Caco-2 (cell line): ENCODE data around the gene TNS3. TPM values are rescaled to one million over a fixed set of nuclear protein-coding genes. Genes with fewer than 3 reads are reported as not detected.
"Not testable (repeated sequence)": the region's sequence is repeated elsewhere in the genome, so short reads cannot be mapped to it uniquely, and the experiment has no call there.

Experiments used
- BruUV-seq: library from RNA; stranded (reverse); fragments of 400-500 nt; replicated peaks from 2 replicates; lab custom pipeline; 2021; lab: Mats Ljungman, UMichigan
- CTCF ChIA-PET: fragments of 300-600 bp; sonication (Branson Sonifier 250); formaldehyde crosslinking; loops from one replicate; lab custom pipeline; 2022; ENCODE audit warnings: antibody characterized with exemption; lab: Charles Lee
- POLR2A ChIA-PET: fragments of 300-600 bp; sonication (Branson Sonifier 250); formaldehyde crosslinking; loops from one replicate; lab custom pipeline; 2022; ENCODE audit warnings: antibody characterized with exemption; lab: Charles Lee
- DNase-seq, 2 experiments: peaks; one replicate each; pipeline versions ENCODE4 v3.0.0 to v3.0.0-alpha.2; 2020 to 2022
- H3K27me3 ChIP-seq: replicated peaks from 2 replicates; pipeline ENCODE4 v1.6.0; 2011; ENCODE audit warnings: low read length; ENCODE audit not compliant: control insufficient read depth, insufficient read depth
- H3K36me3 ChIP-seq: 2 replicates; pipeline ENCODE4 v1.5.1; 2011; ENCODE audit warnings: low read length; ENCODE audit not compliant: control insufficient read depth, insufficient read depth
- H3K4me1 ChIP-seq: fragments of 250-450 bp; sonication (Bioruptor Pico); 2 replicates; pipeline ENCODE4 v1.5.1; 2020; ENCODE audit warnings: mild to moderate bottlenecking
- H3K4me3 ChIP-seq: 2 replicates; pipeline ENCODE4 v1.5.1; 2011; ENCODE audit warnings: low read depth, mild to moderate bottlenecking, control low read depth, low read length
- H3K9me3 ChIP-seq: fragments of 250-450 bp; sonication (Bioruptor Pico); 2 replicates; pipeline ENCODE4 v1.5.1; 2020; ENCODE audit warnings: mild to moderate bottlenecking, moderate library complexity
- H3K27ac Mint-ChIP-seq: one replicate; pipeline ENCODE4 v1.8.0; 2022; ENCODE audit warnings: mixed read lengths; ENCODE audit not compliant: unreplicated experiment
- H3K27me3 Mint-ChIP-seq: one replicate; pipeline ENCODE4 v1.8.0; 2022; ENCODE audit warnings: mixed read lengths; ENCODE audit not compliant: insufficient read depth, unreplicated experiment
- H3K36me3 Mint-ChIP-seq: one replicate; pipeline ENCODE4 v1.8.0; 2022; ENCODE audit warnings: mild to moderate bottlenecking, mixed read lengths; ENCODE audit not compliant: insufficient read depth, unreplicated experiment
- H3K4me1 Mint-ChIP-seq: one replicate; pipeline ENCODE4 v1.8.0; 2022; ENCODE audit warnings: low read depth, mixed read lengths; ENCODE audit not compliant: unreplicated experiment
- H3K4me3 Mint-ChIP-seq: one replicate; pipeline ENCODE4 v1.8.0; 2022; ENCODE audit warnings: mild to moderate bottlenecking, moderate library complexity, mixed read lengths; ENCODE audit not compliant: unreplicated experiment
- H3K9me3 Mint-ChIP-seq: one replicate; pipeline ENCODE4 v1.8.0; 2022; ENCODE audit warnings: mixed read lengths; ENCODE audit not compliant: unreplicated experiment
- CTCF ChIP-seq, 2 experiments: fragments of 200-600 bp in 1 of 2; IDR thresholded peaks; 1 replicate in 1 of 2; 2 replicates in 1 of 2; pipeline versions ENCODE4 v1.5.1 to v1.8.0; 2011 to 2022; ENCODE audit warnings: antibody characterized with exemption in 1 of 2, control low read depth in 1 of 2, inconsistent platforms in 1 of 2, low read depth in 1 of 2, low read length in 1 of 2, mild to moderate bottlenecking in 1 of 2, moderate library complexity in 1 of 2; ENCODE audit not compliant: insufficient read depth in 1 of 2, severe bottlenecking in 1 of 2, unreplicated experiment in 1 of 2
- intact Hi-C: fragments of 100-400 bp; cut with micrococcal nuclease; formaldehyde crosslinking; loops from one replicate; pipeline ENCODE4 v1.10.0; 2022; ENCODE audit not compliant: unreplicated experiment
- total RNA-seq: library from RNA; stranded (reverse); gene quantifications from 2 replicates; pipeline ENCODE4 v1.2.3, GENCODE V29; 2022

TNS3 gene
- total RNA-seq, 1 experiment from 2014 or later, result 263 TPM

GRCh38 chr7:47604496-47604890 is 22.6 kb upstream of the TNS3 start:
- CTCF ChIA-PET, result interaction anchor here (1.3 kb wide), 1 partner anchor 42 kb away, joined by 3 read pairs; no protein-coding TSS in a partner anchor
- Mint-ChIP-seq H3K27ac (peak overlapping the region; percentile 92), H3K4me3 (peak overlapping the region; percentile 61), H3K36me3 (peaks cover 34% of the 10 kb centered on the region), H3K4me1 (peaks cover 45% of the 10 kb centered on the region), H3K9me3 (peaks cover 9% of the 10 kb centered on the region), H3K27me3 (no peaks in the 10 kb centered on the region)
- peaks cover 10% of the 10 kb centered on the region; the same call in 1 of the 2 replicates for H3K9me3 ChIP-seq
- TF ChIP-seq CTCF (IDR thresholded peaks at IDR 0.05; ENCODE audit: insufficient read depth in 1 of 2, low read depth in 1 of 2, low read length in 1 of 2, severe bottlenecking in 1 of 2, unreplicated experiment in 1 of 2), result no peak
- H3K36me3 ChIP-seq, result no peaks in the 10 kb centered on the region
- H3K4me1 ChIP-seq, result peaks cover 82% of the 10 kb centered on the region
- BruUV-seq, result TSS peak; percentile 90
- H3K27me3 ChIP-seq, result no peaks in the 10 kb centered on the region
- POLR2A ChIA-PET, result interaction anchor here (1.0 kb wide), 2 partner anchors 21 to 23 kb away, joined by 3 to 5 read pairs; no protein-coding TSS in a partner anchor
- intact Hi-C loops, result no loop called here
- DNase-seq, result no peak
- no peak overlapping the region for H3K4me3 ChIP-seq

- TSS peak; percentile 81 for BruUV-seq
- peak overlapping the region; percentile 92 for H3K27ac Mint-ChIP-seq
- peaks cover 45% of the 10 kb centered on the region for H3K4me1 Mint-ChIP-seq
- H3K36me3 ChIP-seq, H3K4me3 ChIP-seq, H3K27me3 Mint-ChIP-seq, intact Hi-C loops, DNase-seq, H3K27me3 ChIP-seq, H3K9me3 ChIP-seq: not testable (repeated sequence)
- ChIA-PET CTCF (interaction anchor here (0.6 to 0.7 kb wide), 2 partner anchors 37 to 69 kb away, joined by 3 to 4 read pairs; no protein-coding TSS in a partner anchor), POLR2A (interaction anchor here (0.6 to 1.0 kb wide), 5 partner anchors 11 to 159 kb away, joined by 3 to 17 read pairs (median 4); no protein-coding TSS in a partner anchor)
- H3K4me3 Mint-ChIP-seq, result peak overlapping the region; percentile 61
- H3K9me3 Mint-ChIP-seq, result peaks cover 17% of the 10 kb centered on the region
- H3K4me1 ChIP-seq, result peaks cover 82% of the 10 kb centered on the region
- peaks cover 34% of the 10 kb centered on the region for H3K36me3 Mint-ChIP-seq
Observed at GRCh38 chr7:47603514-47604255, 21.8 kb upstream of the TNS3 start.

- Histone ChIP-seq H3K9me3 (peaks cover 19% of the 10 kb centered on the region), H3K36me3 (no peaks in the 10 kb centered on the region), H3K4me1 (peaks cover 70% of the 10 kb centered on the region), H3K4me3 (no peak overlapping the region), H3K27me3 (no peaks in the 10 kb centered on the region)
- peak overlapping the region; percentile 51 for H3K27ac Mint-ChIP-seq
- no TSS peak for BruUV-seq
- H3K9me3 Mint-ChIP-seq, result peaks cover 25% of the 10 kb centered on the region
- POLR2A ChIA-PET, result interaction anchor here (0.6 kb wide), 1 partner anchor 217 kb away, joined by 6 read pairs; no protein-coding TSS in a partner anchor
- peaks cover 38% of the 10 kb centered on the region for H3K36me3 Mint-ChIP-seq
- no peaks in the 10 kb centered on the region for H3K27me3 Mint-ChIP-seq
- no peak for TF ChIP-seq CTCF (IDR thresholded peaks at IDR 0.05; ENCODE audit: insufficient read depth in 1 of 2, low read depth in 1 of 2, low read length in 1 of 2, severe bottlenecking in 1 of 2, unreplicated experiment in 1 of 2)
- CTCF ChIA-PET, result no interaction called here
- intact Hi-C loops, result no loop called here
- no peak overlapping the region for H3K4me3 Mint-ChIP-seq
- peaks cover 45% of the 10 kb centered on the region for H3K4me1 Mint-ChIP-seq
- no peak for DNase-seq
Observed at GRCh38 chr7:47602272-47603004, 20.5 kb upstream of the TNS3 start.
